ENCODE measurements around the gene IL4R.
"Not testable (repeated sequence)": the region's sequence is repeated elsewhere in the genome, so short reads cannot be mapped to it uniquely, and the experiment has no call there.

IL4R gene

GRCh38 chr16:27404163-27404823, 90.5 kb downstream of the IL4R start:
- TF ChIP-seq CTCF (IDR thresholded peaks at IDR 0.05; ENCODE audit: low read depth, low read length), result no peak
- H3K4me3 ChIP-seq (ENCODE audit: low read depth, low read length), result no peak overlapping the region
- in situ Hi-C loops (cut with HindIII; ENCODE audit: low sequenced_read_pairs), result no loop called here
- DNase-seq (ENCODE audit: low read depth, low spot score), result no peak

- in situ Hi-C loops (cut with HindIII; ENCODE audit: low sequenced_read_pairs), result no loop called here
- peak; percentile 23 for DNase-seq (ENCODE audit: low read depth, low spot score)
- H3K4me3 ChIP-seq (ENCODE audit: low read depth, low read length), result no peak overlapping the region
- TF ChIP-seq CTCF (IDR thresholded peaks at IDR 0.05; ENCODE audit: low read depth, low read length), result no peak
Observed at GRCh38 chr16:27405546-27406451, 92.0 kb downstream of the IL4R start.

- no peak for TF ChIP-seq CTCF (IDR thresholded peaks at IDR 0.05; ENCODE audit: low read depth, low read length)
- no peak for DNase-seq (ENCODE audit: low read depth, low spot score)
- H3K4me3 ChIP-seq (ENCODE audit: low read depth, low read length), result no peak overlapping the region
- in situ Hi-C loops (cut with HindIII; ENCODE audit: low sequenced_read_pairs), result no loop called here
Observed at GRCh38 chr16:27406511-27407128, 92.8 kb downstream of the IL4R start.

GRCh38 chr16:27407133-27407532, 93.4 kb downstream of the IL4R start:
- TF ChIP-seq CTCF (IDR thresholded peaks at IDR 0.05; ENCODE audit: low read depth, low read length), result no peak
- DNase-seq (ENCODE audit: low read depth, low spot score), result no peak
- H3K4me3 ChIP-seq (ENCODE audit: low read depth, low read length), result no peak overlapping the region
- in situ Hi-C loops (cut with HindIII; ENCODE audit: low sequenced_read_pairs), result no loop called here

GRCh38 chr16:27408012-27408601, 94.3 kb downstream of the IL4R start:
- peak; percentile 69 for DNase-seq (ENCODE audit: low read depth, low spot score)
- in situ Hi-C loops (cut with HindIII; ENCODE audit: low sequenced_read_pairs), result no loop called here
- no peak for TF ChIP-seq CTCF (IDR thresholded peaks at IDR 0.05; ENCODE audit: low read depth, low read length)
- H3K4me3 ChIP-seq (ENCODE audit: low read depth, low read length), result no peak overlapping the region

GRCh38 chr16:27408602-27409031, 94.8 kb downstream of the IL4R start:
- in situ Hi-C loops (cut with HindIII; ENCODE audit: low sequenced_read_pairs), result no loop called here
- no peak for DNase-seq (ENCODE audit: low read depth, low spot score)
- TF ChIP-seq CTCF (IDR thresholded peaks at IDR 0.05; ENCODE audit: low read depth, low read length), result no peak
- H3K4me3 ChIP-seq (ENCODE audit: low read depth, low read length), result no peak overlapping the region

- DNase-seq (ENCODE audit: low read depth, low spot score); H3K4me3 ChIP-seq (ENCODE audit: low read depth, low read length); in situ Hi-C loops (cut with HindIII; ENCODE audit: low sequenced_read_pairs): not testable (repeated sequence)
Observed at GRCh38 chr16:27409958-27410357, 96.2 kb downstream of the IL4R start.
